Measurements from ENCODE around the gene GRAP2. TPM values are rescaled to one million over a fixed set of nuclear protein-coding genes. Genes with fewer than 3 reads are reported as not detected.
"Not testable (repeated sequence)": the region's sequence is repeated elsewhere in the genome, so short reads cannot be mapped to it uniquely, and the experiment has no call there.

The GRAP2 gene
- total RNA-seq, 1 donor from 2014 or later = 12.3 TPM

- intact Hi-C loops (cut with DNase I) = no loop called here
These were observed 1.9 kb upstream of the GRAP2 start for GRCh38 chr22:39898997-39899396.

GRCh38 chr22:39901565-39902146 lies 772 bp downstream of the GRAP2 start:
- Histone ChIP-seq H3K27ac (no peak overlapping the region), H3K4me3 (peak overlapping the region in 1 of 2 donors; percentile 21), H3K36me3 (no peaks in the 10 kb centered on the region), H3K4me1 (no peaks in the 10 kb centered on the region), H3K27me3 (no peaks in the 10 kb centered on the region), H3K9me3 (no peaks in the 10 kb centered on the region)
- DNase-seq (ENCODE audit: extremely low spot score in 2 of 2) = no peak
- intact Hi-C loops (cut with DNase I) = no loop called here
- no peak for TF ChIP-seq POLR2A (IDR thresholded peaks at IDR 0.05)
- no peak for TF ChIP-seq CTCF (IDR thresholded peaks at IDR 0.05)
- no peak for TF ChIP-seq POLR2AphosphoS5 (IDR thresholded peaks at IDR 0.05; ENCODE audit: insufficient read depth in 1 of 2, low read depth in 1 of 2)

More at GRCh38 chr22:39898997-39899396, 1.9 kb upstream of the GRAP2 start:
- H3K36me3 ChIP-seq = no peaks in the 10 kb centered on the region
- H3K27me3 ChIP-seq = no peaks in the 10 kb centered on the region
- no peak overlapping the region for H3K4me3 ChIP-seq
- H3K27ac ChIP-seq = no peak overlapping the region
- H3K4me1 ChIP-seq = no peaks in the 10 kb centered on the region
- DNase-seq (ENCODE audit: extremely low spot score in 2 of 2) = no peak
- no peaks in the 10 kb centered on the region for H3K9me3 ChIP-seq
- TF ChIP-seq POLR2A (IDR thresholded peaks at IDR 0.05) (no peak), CTCF (IDR thresholded peaks at IDR 0.05) (no peak), POLR2AphosphoS5 (IDR thresholded peaks at IDR 0.05; ENCODE audit: insufficient read depth in 1 of 2, low read depth in 1 of 2) (no peak)

- H3K36me3 ChIP-seq; H3K9me3 ChIP-seq; H3K4me1 ChIP-seq; H3K27ac ChIP-seq; H3K4me3 ChIP-seq; intact Hi-C loops (cut with DNase I); DNase-seq (ENCODE audit: extremely low spot score in 2 of 2); H3K27me3 ChIP-seq: not testable (repeated sequence)
These were observed 3.1 kb downstream of the GRAP2 start for GRCh38 chr22:39904024-39904423.

GRCh38 chr22:39904862-39905261 lies 4.0 kb downstream of the GRAP2 start:
- no peak overlapping the region for H3K4me3 ChIP-seq

GRCh38 chr22:39905687-39906086 lies 4.8 kb downstream of the GRAP2 start:
- TF ChIP-seq CTCF (IDR thresholded peaks at IDR 0.05) (no peak), POLR2AphosphoS5 (IDR thresholded peaks at IDR 0.05; ENCODE audit: insufficient read depth in 1 of 2, low read depth in 1 of 2) (no peak), POLR2A (IDR thresholded peaks at IDR 0.05) (no peak)
- H3K27ac ChIP-seq = no peak overlapping the region
- H3K36me3 ChIP-seq = no peaks in the 10 kb centered on the region
- H3K4me3 ChIP-seq = no peak overlapping the region
- intact Hi-C loops (cut with DNase I) = no loop called here
- no peaks in the 10 kb centered on the region for H3K9me3 ChIP-seq
- no peaks in the 10 kb centered on the region for H3K4me1 ChIP-seq
- H3K27me3 ChIP-seq = no peaks in the 10 kb centered on the region
- DNase-seq (ENCODE audit: extremely low spot score in 2 of 2) = no peak

More at GRCh38 chr22:39904862-39905261, 4.0 kb downstream of the GRAP2 start:
- H3K27me3 ChIP-seq = no peaks in the 10 kb centered on the region
- H3K4me1 ChIP-seq = no peaks in the 10 kb centered on the region
- TF ChIP-seq POLR2AphosphoS5 (IDR thresholded peaks at IDR 0.05; ENCODE audit: insufficient read depth in 1 of 2, low read depth in 1 of 2) = no peak
- no peak for TF ChIP-seq CTCF (IDR thresholded peaks at IDR 0.05)
- no peak for TF ChIP-seq POLR2A (IDR thresholded peaks at IDR 0.05)
- no peak overlapping the region for H3K27ac ChIP-seq
- no peaks in the 10 kb centered on the region for H3K9me3 ChIP-seq
- H3K36me3 ChIP-seq = no peaks in the 10 kb centered on the region
- intact Hi-C loops (cut with DNase I) = no loop called here
- DNase-seq (ENCODE audit: extremely low spot score in 2 of 2) = no peak

Measured in vagina (tissue), 2 donors.